ENCODE measurements around the gene TEC. TPM values are rescaled to one million over a fixed set of nuclear protein-coding genes. Genes with fewer than 3 reads are reported as not detected.

The TEC gene
- total RNA-seq, 1 donor from 2014 or later: not detected

DNA sequence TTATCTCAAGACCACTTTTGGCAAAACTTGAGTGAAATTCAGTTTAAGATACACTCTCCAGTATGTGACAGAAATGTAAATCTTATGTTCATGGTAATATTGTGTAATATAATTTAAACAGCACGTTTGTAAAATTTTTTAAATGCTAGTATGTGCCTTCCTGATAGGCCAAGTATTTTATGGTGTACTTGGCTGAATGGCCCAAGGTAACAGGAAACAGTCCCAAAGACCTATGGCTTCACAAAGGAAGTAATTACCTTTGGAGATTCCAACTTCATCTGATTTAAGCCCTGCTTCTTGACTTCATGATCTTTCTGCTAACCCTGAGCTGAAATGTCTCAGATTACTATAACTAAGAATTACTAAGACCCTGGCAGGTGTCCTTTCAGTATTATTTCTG lies 20.3 kb downstream of the TEC start:
- H3K4me3 Mint-ChIP-seq: no peak overlapping the region
- no peaks in the 10 kb centered on the region for H4K20me1 ChIP-seq (ENCODE audit: low read depth)
- no peaks in the 10 kb centered on the region for H3K9me3 Mint-ChIP-seq
- H3K9ac ChIP-seq: no peak overlapping the region
- no peak overlapping the region for H3K27ac ChIP-seq
- no peaks in the 10 kb centered on the region for H3K4me1 Mint-ChIP-seq
- no peak for TF ChIP-seq EZH2phosphoT487 (IDR thresholded peaks at IDR 0.05)
- no peaks in the 10 kb centered on the region for H3K9me3 ChIP-seq (ENCODE audit: low read depth)
- no peaks in the 10 kb centered on the region for H3F3A ChIP-seq (ENCODE audit: low read depth)
- H3K79me2 ChIP-seq (ENCODE audit: low read depth): no peaks in the 10 kb centered on the region
- H3K36me3 Mint-ChIP-seq: no peaks in the 10 kb centered on the region
- DNase-seq (ENCODE audit: low spot score): no peak
- H3K4me3 ChIP-seq: no peak overlapping the region
- H3K27ac Mint-ChIP-seq: no peak overlapping the region
- no peak overlapping the region for H2AFZ ChIP-seq (replicated peaks)
- H3K27me3 ChIP-seq: no peaks in the 10 kb centered on the region
- H3K4me1 ChIP-seq: no peaks in the 10 kb centered on the region
- H3K36me3 ChIP-seq: no peaks in the 10 kb centered on the region
- no peaks in the 10 kb centered on the region for H3K27me3 Mint-ChIP-seq (ENCODE audit: insufficient read depth, low read depth)
- H3K4me2 ChIP-seq: no peak overlapping the region

DNA sequence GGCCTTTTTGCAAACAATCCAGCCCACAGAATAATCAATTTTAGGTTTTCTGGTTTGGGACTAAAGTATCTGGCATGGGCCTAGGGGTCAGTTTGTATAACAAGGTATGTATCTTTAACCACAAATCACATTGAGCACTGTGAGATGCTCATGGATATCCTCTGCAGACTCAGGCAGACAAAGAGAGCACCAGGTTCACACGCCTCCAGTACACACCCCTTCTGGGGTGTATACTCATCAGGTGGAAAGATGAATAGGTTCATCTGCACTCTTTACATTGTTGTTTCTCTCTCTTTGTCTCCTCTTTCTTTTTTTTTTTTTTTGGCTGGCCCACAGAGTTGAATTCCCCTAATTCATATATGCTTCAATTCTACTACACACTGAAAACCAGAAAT lies 21.1 kb downstream of the TEC start:
- no peak overlapping the region for H3K9ac ChIP-seq
- no peak overlapping the region for H3K4me3 ChIP-seq
- H3F3A ChIP-seq (ENCODE audit: low read depth): no peaks in the 10 kb centered on the region
- Mint-ChIP-seq H3K4me3 (no peak overlapping the region), H3K27me3 (ENCODE audit: insufficient read depth, low read depth) (no peaks in the 10 kb centered on the region), H3K36me3 (no peaks in the 10 kb centered on the region), H3K9me3 (no peaks in the 10 kb centered on the region), H3K27ac (no peak overlapping the region), H3K4me1 (no peaks in the 10 kb centered on the region)
- no peak overlapping the region for H3K27ac ChIP-seq
- no peaks in the 10 kb centered on the region for H3K79me2 ChIP-seq (ENCODE audit: low read depth)
- no peak overlapping the region for H3K4me2 ChIP-seq
- H4K20me1 ChIP-seq (ENCODE audit: low read depth): no peaks in the 10 kb centered on the region
- H3K4me1 ChIP-seq: no peaks in the 10 kb centered on the region
- TF ChIP-seq, protein P1, sequence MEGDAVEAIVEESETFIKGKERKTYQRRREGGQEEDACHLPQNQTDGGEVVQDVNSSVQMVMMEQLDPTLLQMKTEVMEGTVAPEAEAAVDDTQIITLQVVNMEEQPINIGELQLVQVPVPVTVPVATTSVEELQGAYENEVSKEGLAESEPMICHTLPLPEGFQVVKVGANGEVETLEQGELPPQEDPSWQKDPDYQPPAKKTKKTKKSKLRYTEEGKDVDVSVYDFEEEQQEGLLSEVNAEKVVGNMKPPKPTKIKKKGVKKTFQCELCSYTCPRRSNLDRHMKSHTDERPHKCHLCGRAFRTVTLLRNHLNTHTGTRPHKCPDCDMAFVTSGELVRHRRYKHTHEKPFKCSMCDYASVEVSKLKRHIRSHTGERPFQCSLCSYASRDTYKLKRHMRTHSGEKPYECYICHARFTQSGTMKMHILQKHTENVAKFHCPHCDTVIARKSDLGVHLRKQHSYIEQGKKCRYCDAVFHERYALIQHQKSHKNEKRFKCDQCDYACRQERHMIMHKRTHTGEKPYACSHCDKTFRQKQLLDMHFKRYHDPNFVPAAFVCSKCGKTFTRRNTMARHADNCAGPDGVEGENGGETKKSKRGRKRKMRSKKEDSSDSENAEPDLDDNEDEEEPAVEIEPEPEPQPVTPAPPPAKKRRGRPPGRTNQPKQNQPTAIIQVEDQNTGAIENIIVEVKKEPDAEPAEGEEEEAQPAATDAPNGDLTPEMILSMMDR (IDR thresholded peaks at IDR 0.05): no peak
- no peak for TF ChIP-seq EZH2phosphoT487 (IDR thresholded peaks at IDR 0.05)
- TF ChIP-seq EZH2 (IDR thresholded peaks at IDR 0.05): no peak
- no peak for DNase-seq (ENCODE audit: low spot score)
- H2AFZ ChIP-seq (replicated peaks): no peak overlapping the region
- H3K36me3 ChIP-seq: no peaks in the 10 kb centered on the region
- no peaks in the 10 kb centered on the region for H3K9me3 ChIP-seq (ENCODE audit: low read depth)
- H3K27me3 ChIP-seq: no peaks in the 10 kb centered on the region

DNA sequence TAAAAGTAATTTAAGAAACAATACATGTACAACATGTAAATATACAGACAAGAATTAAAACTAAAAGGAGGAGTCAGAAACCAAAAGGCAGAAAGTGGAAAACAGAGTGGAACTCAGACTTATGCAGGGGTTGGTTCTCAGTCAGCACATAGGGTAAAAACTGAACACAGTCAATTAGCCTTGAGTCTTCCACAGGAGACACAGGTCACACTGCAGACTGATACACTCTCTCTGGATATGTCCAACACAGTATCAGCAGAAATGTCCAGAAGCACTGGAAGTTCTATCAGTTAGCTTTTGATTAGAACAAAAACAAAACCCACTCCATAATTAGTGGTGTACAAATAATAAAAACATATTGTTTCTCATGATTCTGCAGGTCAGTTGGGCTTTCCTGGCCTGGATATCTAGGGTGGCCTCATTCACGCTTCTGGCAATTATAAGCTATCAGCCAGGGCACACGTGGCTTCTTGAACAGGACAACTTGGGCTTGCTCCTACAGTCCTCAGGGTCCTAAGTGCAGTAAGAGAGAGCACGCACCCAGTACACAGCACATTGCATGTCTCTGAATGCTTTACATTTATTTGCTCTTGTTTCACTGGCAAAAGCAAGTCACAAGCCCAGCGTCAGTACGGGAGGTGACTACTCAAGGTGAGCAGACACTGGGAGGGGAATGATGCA lies 21.6 kb downstream of the TEC start:
- Histone ChIP-seq H3K79me2 (ENCODE audit: low read depth) (no peaks in the 10 kb centered on the region), H2AFZ (replicated peaks) (no peak overlapping the region), H3K4me2 (no peak overlapping the region), H3F3A (ENCODE audit: low read depth) (no peaks in the 10 kb centered on the region), H3K27me3 (no peaks in the 10 kb centered on the region), H4K20me1 (ENCODE audit: low read depth) (no peaks in the 10 kb centered on the region), H3K9ac (no peak overlapping the region), H3K9me3 (ENCODE audit: low read depth) (no peaks in the 10 kb centered on the region), H3K27ac (no peak overlapping the region), H3K4me1 (no peaks in the 10 kb centered on the region), H3K4me3 (no peak overlapping the region), H3K36me3 (no peaks in the 10 kb centered on the region)
- H3K4me1 Mint-ChIP-seq: no peaks in the 10 kb centered on the region
- H3K36me3 Mint-ChIP-seq: no peaks in the 10 kb centered on the region
- H3K4me3 Mint-ChIP-seq: no peak overlapping the region
- no peak overlapping the region for H3K27ac Mint-ChIP-seq
- H3K9me3 Mint-ChIP-seq: no peaks in the 10 kb centered on the region
- no peak for DNase-seq (ENCODE audit: low spot score)
- no peak for TF ChIP-seq EZH2 (IDR thresholded peaks at IDR 0.05)
- no peak for TF ChIP-seq EZH2phosphoT487 (IDR thresholded peaks at IDR 0.05)
- TF ChIP-seq, protein P1 (IDR thresholded peaks at IDR 0.05): no peak
- H3K27me3 Mint-ChIP-seq (ENCODE audit: insufficient read depth, low read depth): no peaks in the 10 kb centered on the region

DNA sequence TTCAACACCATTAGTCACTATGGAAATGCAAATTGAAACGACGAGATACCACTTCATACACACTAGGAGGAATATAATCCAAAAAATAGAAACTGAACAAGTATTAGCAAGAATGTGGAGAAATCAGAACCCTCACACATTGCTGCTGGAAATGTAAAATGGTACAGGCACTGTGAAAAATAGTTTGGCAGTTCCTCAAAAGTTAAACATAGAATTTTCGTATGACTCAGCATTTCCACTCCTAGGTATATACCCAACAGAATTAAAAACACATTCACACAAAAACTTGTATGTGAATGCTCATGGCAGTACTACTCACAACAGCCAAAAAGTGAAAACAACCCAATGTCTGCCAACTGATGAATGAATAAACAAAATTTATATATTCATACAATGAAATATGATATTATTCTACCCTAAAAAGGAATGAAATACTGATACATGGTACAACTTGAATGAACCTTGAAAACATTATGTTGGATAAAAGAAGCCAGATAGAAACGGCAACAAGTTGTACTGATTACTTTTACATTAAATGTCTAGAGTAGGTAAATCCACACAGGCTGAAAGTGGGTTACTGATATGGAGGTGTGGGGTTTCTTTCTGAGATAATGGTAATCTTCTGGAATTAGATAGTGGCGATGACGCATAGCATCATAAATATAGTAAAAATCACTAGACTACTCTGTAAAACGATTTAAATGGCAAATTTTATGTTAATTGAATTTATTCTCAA lies 22.3 kb downstream of the TEC start:
- no peaks in the 10 kb centered on the region for H3K9me3 Mint-ChIP-seq
- H3K79me2 ChIP-seq (ENCODE audit: low read depth): no peaks in the 10 kb centered on the region
- no peak overlapping the region for H3K4me3 ChIP-seq
- H3F3A ChIP-seq (ENCODE audit: low read depth): no peaks in the 10 kb centered on the region
- H3K36me3 Mint-ChIP-seq: no peaks in the 10 kb centered on the region
- no peaks in the 10 kb centered on the region for H3K4me1 ChIP-seq
- no peaks in the 10 kb centered on the region for H3K4me1 Mint-ChIP-seq
- H3K27me3 Mint-ChIP-seq (ENCODE audit: insufficient read depth, low read depth): no peaks in the 10 kb centered on the region
- no peaks in the 10 kb centered on the region for H3K36me3 ChIP-seq
- H3K9ac ChIP-seq: no peak overlapping the region
- H4K20me1 ChIP-seq (ENCODE audit: low read depth): no peaks in the 10 kb centered on the region
- no peaks in the 10 kb centered on the region for H3K9me3 ChIP-seq (ENCODE audit: low read depth)
- no peak overlapping the region for H3K4me3 Mint-ChIP-seq
- no peak overlapping the region for H3K27ac ChIP-seq
- H2AFZ ChIP-seq (replicated peaks): no peak overlapping the region
- H3K4me2 ChIP-seq: no peak overlapping the region
- TF ChIP-seq, protein P1 (IDR thresholded peaks at IDR 0.05): no peak
- TF ChIP-seq EZH2 (IDR thresholded peaks at IDR 0.05): no peak
- no peak for TF ChIP-seq EZH2phosphoT487 (IDR thresholded peaks at IDR 0.05)
- no peak overlapping the region for H3K27ac Mint-ChIP-seq
- no peak for DNase-seq (ENCODE audit: low spot score)
- H3K27me3 ChIP-seq: no peaks in the 10 kb centered on the region

All from neural progenitor cell (in vitro differentiated cells).